Effector CD8-positive, alpha-beta T cell (primary cell): ENCODE data around the gene GOLGA8N.

ENCODE experiments used
- DNase-seq: peaks from one replicate; lab custom pipeline; 2025; lab: John Stamatoyannopoulos, UW

GOLGA8N gene

DNA sequence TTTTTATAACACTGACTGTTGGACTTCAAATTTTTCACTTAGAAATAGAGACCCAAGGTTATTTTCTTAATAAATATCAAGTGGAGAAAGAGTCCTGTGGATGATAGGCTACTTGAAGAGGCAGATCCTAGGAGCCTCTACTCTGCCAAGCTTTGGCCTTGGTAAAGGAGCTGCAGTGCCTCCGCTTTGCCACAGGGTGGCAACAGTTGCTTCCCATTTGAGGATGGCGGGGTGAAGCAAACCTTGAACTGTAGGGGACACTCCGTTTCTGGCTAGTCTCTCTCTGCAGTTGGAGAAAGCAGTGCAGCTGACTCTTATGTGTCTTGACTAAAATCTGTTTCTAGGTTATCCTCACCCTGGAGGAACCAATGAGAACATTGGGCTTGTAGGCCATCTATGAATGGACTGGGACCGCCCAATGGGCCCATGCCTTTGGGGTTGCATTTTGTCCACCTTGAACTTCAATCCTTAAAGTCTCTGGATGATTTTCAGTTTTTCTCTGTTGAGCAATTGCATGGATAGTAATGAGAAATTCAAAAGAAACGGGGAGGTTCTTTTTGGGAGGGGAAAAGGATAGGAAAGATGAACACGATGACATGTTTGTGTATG, 58.1 kb downstream of the GOLGA8N start:
- DNase-seq, result no peak

DNA sequence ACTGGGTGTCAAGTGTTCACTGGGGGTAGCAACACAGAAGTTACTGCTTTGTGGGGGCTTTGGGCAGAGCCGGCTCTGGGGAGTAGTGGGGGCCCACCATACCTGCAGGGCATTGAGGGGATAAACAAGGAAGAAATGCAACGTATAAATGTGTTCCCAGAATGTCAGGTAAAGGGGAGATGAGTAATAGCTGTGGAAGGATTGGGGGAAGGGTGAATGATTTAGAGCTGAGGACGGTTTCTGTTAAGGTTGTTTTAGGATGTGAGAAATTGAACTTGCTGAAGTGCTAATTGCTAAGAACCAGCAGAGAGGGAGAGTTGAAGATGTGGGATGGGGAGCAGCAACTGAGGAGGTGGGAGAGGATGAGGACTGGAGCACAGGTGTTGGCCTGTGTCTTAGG, 58.9 kb downstream of the GOLGA8N start:
- no peak for DNase-seq

DNA sequence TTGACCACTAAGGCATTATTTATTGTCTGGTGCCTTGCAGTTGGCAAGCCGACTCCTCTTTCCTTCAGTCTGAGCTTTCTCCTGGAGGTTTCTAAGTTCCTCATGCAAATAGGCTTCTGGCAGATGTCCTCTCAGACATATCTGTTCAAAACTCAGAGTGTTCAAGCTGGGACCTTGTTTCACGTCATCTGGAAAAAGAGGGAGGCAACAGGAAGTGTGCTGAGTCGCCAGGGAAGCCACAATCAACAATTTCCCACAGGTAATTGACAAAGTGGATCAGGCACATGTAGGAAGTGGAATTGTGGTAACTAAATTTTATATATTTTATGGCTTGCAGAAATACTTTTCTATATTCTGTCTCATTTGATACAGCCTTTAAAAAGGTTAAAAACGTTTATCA, 62.8 kb downstream of the GOLGA8N start:
- no peak for DNase-seq

DNA sequence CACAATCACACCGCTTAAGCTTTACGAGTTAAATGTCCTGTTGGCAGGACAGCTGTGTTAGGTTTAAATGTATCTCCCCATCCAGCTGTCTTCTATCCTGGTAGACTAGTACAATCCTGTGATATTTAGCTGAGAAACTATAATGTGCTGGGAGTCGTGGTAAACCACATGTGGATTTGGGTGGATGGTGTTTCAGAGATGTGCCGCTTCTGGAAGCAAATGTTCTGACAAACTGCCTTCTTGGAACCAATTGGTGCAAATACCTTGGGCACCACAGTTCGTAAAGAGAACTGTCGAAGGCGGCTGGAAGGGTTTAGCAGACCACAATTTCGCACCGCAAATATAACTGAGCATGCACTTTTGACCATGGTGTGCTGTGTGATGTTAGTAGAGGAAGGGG, 63.2 kb downstream of the GOLGA8N start:
- no peak for DNase-seq
